Measurements from ENCODE around the gene ERN2.

Gene ERN2

GRCh38 chr16:23679274-23679985, 33.6 kb downstream of the ERN2 start:
- peaks cover 65% of the 10 kb centered on the region for H3K79me2 ChIP-seq (ENCODE audit: insufficient read depth, low read length)

GRCh38 chr16:23678430-23679273, 34.4 kb downstream of the ERN2 start, which contains the start of gene PLK1:
TSS of gene PLK1 (plus strand) at chr16:23678889. CDS start at chr16:23678933, 44 bp downstream.
- Histone ChIP-seq H3K27me3 (ENCODE audit: insufficient read depth, low read length, poor library complexity, severe bottlenecking) (no peaks in the 10 kb centered on the region), H3K9me3 (ENCODE audit: insufficient read depth, low read depth, low read length) (no peaks in the 10 kb centered on the region), H3K36me3 (ENCODE audit: insufficient read depth, low read length) (peaks cover 36% of the 10 kb centered on the region), H3F3A (ENCODE audit: low read depth) (no peaks in the 10 kb centered on the region), H4K20me1 (ENCODE audit: insufficient read depth, low read length, poor library complexity, severe bottlenecking) (peaks cover 27% of the 10 kb centered on the region), H3K4me3 (ENCODE audit: low read length, poor library complexity, severe bottlenecking) (peak within 1 kb of the TSS; percentile 94), H3K4me2 (ENCODE audit: low read depth, low read length, poor library complexity, severe bottlenecking) (peak within 1 kb of the TSS; percentile 95), H3K79me2 (ENCODE audit: insufficient read depth, low read length) (peaks cover 57% of the 10 kb centered on the region), H3K9ac (ENCODE audit: low read depth, low read length, poor library complexity, severe bottlenecking) (peak within 1 kb of the TSS; percentile 98), H3K4me1 (ENCODE audit: insufficient read depth, low read length, poor library complexity, severe bottlenecking) (peaks cover 34% of the 10 kb centered on the region), H3K9me2 (replicated peaks; ENCODE audit: low read depth, low read length) (no peaks in the 10 kb centered on the region), H2AFZ (ENCODE audit: low read length) (peak within 1 kb of the TSS; percentile 68)
- TF ChIP-seq EZH2phosphoT487 (IDR thresholded peaks at IDR 0.05; ENCODE audit: borderline replicate concordance), result no peak
- peak; percentile 54 for TF ChIP-seq CTCF (conservative IDR thresholded peaks at IDR 0.05; ENCODE audit: low read length)

More at GRCh38 chr16:23679274-23679985, 33.6 kb downstream of the ERN2 start:
- H3K9me2 ChIP-seq (replicated peaks; ENCODE audit: low read depth, low read length), result no peaks in the 10 kb centered on the region
- H2AFZ ChIP-seq (ENCODE audit: low read length), result peak overlapping the region; percentile 48
- H3F3A ChIP-seq (ENCODE audit: low read depth), result no peaks in the 10 kb centered on the region
- H3K9me3 ChIP-seq (ENCODE audit: insufficient read depth, low read depth, low read length), result no peaks in the 10 kb centered on the region
- H3K4me2 ChIP-seq (ENCODE audit: low read depth, low read length, poor library complexity, severe bottlenecking), result peak overlapping the region; percentile 95
- TF ChIP-seq EZH2phosphoT487 (IDR thresholded peaks at IDR 0.05; ENCODE audit: borderline replicate concordance) (no peak), CTCF (conservative IDR thresholded peaks at IDR 0.05; ENCODE audit: low read length) (no peak)
- peak overlapping the region; percentile 98 for H3K9ac ChIP-seq (ENCODE audit: low read depth, low read length, poor library complexity, severe bottlenecking)
- peaks cover 33% of the 10 kb centered on the region for H4K20me1 ChIP-seq (ENCODE audit: insufficient read depth, low read length, poor library complexity, severe bottlenecking)
- peak overlapping the region; percentile 94 for H3K4me3 ChIP-seq (ENCODE audit: low read length, poor library complexity, severe bottlenecking)
- H3K36me3 ChIP-seq (ENCODE audit: insufficient read depth, low read length), result peaks cover 44% of the 10 kb centered on the region
- no peaks in the 10 kb centered on the region for H3K27me3 ChIP-seq (ENCODE audit: insufficient read depth, low read length, poor library complexity, severe bottlenecking)
- H3K4me1 ChIP-seq (ENCODE audit: insufficient read depth, low read length, poor library complexity, severe bottlenecking), result peaks cover 34% of the 10 kb centered on the region

DNA sequence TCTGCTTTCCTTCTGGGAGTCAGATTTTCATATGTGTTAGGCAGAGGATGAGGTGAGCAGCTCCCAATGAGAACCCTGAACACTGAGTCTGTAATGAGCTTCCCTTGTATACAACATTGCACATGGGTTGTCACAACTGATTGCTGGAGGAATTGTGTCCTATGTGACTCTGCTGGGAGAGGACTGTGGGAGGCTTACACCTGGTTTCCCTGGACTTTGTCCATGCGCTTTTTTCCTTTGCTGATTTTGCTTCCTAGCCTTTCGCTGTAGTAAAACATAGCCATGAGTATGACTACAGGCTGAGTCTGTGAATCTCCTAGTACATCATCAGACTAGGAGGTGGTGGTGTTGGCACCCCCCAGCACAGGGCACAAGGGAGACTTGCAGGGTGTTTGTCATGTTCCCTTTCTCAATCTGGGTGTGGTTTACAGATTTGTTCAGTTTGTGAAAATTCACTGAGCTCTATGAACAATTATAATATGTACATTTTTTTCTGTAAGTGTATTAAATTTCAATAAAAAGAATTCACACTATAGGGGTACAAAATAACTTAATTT, 36.0 kb downstream of the ERN2 start:
- H3F3A ChIP-seq (ENCODE audit: low read depth), result no peaks in the 10 kb centered on the region
- no peak overlapping the region for H3K4me3 ChIP-seq (ENCODE audit: low read length, poor library complexity, severe bottlenecking)
- H3K27me3 ChIP-seq (ENCODE audit: insufficient read depth, low read length, poor library complexity, severe bottlenecking), result no peaks in the 10 kb centered on the region
- peaks cover 28% of the 10 kb centered on the region for H3K36me3 ChIP-seq (ENCODE audit: insufficient read depth, low read length)
- no peaks in the 10 kb centered on the region for H3K9me2 ChIP-seq (replicated peaks; ENCODE audit: low read depth, low read length)
- no peak overlapping the region for H2AFZ ChIP-seq (ENCODE audit: low read length)
- TF ChIP-seq EZH2phosphoT487 (IDR thresholded peaks at IDR 0.05; ENCODE audit: borderline replicate concordance), result no peak
- TF ChIP-seq CTCF (conservative IDR thresholded peaks at IDR 0.05; ENCODE audit: low read length), result no peak
- H4K20me1 ChIP-seq (ENCODE audit: insufficient read depth, low read length, poor library complexity, severe bottlenecking), result peaks cover 20% of the 10 kb centered on the region
- H3K9me3 ChIP-seq (ENCODE audit: insufficient read depth, low read depth, low read length), result no peaks in the 10 kb centered on the region
- H3K4me2 ChIP-seq (ENCODE audit: low read depth, low read length, poor library complexity, severe bottlenecking), result no peak overlapping the region
- H3K9ac ChIP-seq (ENCODE audit: low read depth, low read length, poor library complexity, severe bottlenecking), result no peak overlapping the region
- H3K4me1 ChIP-seq (ENCODE audit: insufficient read depth, low read length, poor library complexity, severe bottlenecking), result peaks cover 30% of the 10 kb centered on the region
- peaks cover 41% of the 10 kb centered on the region for H3K79me2 ChIP-seq (ENCODE audit: insufficient read depth, low read length)

Data from Loucy (cell line).